ENCODE measurements around the gene PTTG2. TPM values are rescaled to one million over a fixed set of nuclear protein-coding genes. Genes with fewer than 3 reads are reported as not detected.
"Not testable (repeated sequence)": the region's sequence is repeated elsewhere in the genome, so short reads cannot be mapped to it uniquely, and the experiment has no call there.

Gene PTTG2
- total and polyA plus RNA-seq, 2 experiments from 2014 or later, result not detected

DNA sequence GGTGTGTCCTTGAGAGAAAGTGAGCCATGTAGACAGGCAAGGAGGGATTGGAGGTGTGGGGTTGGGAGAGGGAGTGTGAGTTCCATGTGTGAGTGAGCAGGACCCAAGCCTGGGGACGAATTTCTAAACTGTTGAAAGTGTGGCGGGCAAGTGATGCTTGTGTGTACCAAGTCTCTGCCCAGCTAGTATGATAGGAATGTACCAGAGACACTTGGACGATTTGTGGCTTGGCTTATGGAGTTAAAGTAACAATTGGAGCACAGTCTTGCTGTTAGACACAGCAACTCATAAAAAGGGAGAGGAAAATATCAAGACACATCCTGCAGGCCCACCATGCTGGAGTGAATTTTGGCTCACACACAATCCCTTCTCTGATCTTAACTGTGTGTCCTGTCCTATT lies 8.5 kb downstream of the PTTG2 start:
- H3K4me3 ChIP-seq, result no peak overlapping the region
- no peaks in the 10 kb centered on the region for H4K20me1 ChIP-seq (ENCODE audit: insufficient read depth, poor library complexity, severe bottlenecking)
- TF ChIP-seq EZH2phosphoT487 (IDR thresholded peaks at IDR 0.05; ENCODE audit: low read depth, severe bottlenecking, unreplicated experiment) (no peak), EZH2 (IDR thresholded peaks at IDR 0.05; ENCODE audit: borderline replicate concordance) (no peak)
- TF ChIP-seq, protein P1, sequence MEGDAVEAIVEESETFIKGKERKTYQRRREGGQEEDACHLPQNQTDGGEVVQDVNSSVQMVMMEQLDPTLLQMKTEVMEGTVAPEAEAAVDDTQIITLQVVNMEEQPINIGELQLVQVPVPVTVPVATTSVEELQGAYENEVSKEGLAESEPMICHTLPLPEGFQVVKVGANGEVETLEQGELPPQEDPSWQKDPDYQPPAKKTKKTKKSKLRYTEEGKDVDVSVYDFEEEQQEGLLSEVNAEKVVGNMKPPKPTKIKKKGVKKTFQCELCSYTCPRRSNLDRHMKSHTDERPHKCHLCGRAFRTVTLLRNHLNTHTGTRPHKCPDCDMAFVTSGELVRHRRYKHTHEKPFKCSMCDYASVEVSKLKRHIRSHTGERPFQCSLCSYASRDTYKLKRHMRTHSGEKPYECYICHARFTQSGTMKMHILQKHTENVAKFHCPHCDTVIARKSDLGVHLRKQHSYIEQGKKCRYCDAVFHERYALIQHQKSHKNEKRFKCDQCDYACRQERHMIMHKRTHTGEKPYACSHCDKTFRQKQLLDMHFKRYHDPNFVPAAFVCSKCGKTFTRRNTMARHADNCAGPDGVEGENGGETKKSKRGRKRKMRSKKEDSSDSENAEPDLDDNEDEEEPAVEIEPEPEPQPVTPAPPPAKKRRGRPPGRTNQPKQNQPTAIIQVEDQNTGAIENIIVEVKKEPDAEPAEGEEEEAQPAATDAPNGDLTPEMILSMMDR (IDR thresholded peaks at IDR 0.05; ENCODE audit: poor library complexity), result no peak
- no peaks in the 10 kb centered on the region for H3K79me2 ChIP-seq
- DNase-seq (ENCODE audit: low spot score), result no peak
- H3K27me3 ChIP-seq, result no peaks in the 10 kb centered on the region
- no peaks in the 10 kb centered on the region for H3K36me3 ChIP-seq (replicated peaks; ENCODE audit: insufficient read depth, low read depth)
- no peaks in the 10 kb centered on the region for H3K9me2 ChIP-seq (replicated peaks; ENCODE audit: insufficient read depth)
- H3K4me2 ChIP-seq, result peak overlapping the region; percentile 48
- peak overlapping the region; percentile 44 for H3K27ac ChIP-seq
- 81% methylated on average over 3 of the region's 3 CpGs for WGBS (ENCODE audit: low lambda C conversion rate, missing lambda C conversion rate)
- H2AFZ ChIP-seq, result no peak overlapping the region
- H3K9me3 ChIP-seq (ENCODE audit: low read depth), result no peaks in the 10 kb centered on the region
- peaks cover 15% of the 10 kb centered on the region for H3K4me1 ChIP-seq (ENCODE audit: insufficient read depth)

GRCh38 chr4:37970702-37971101 lies 10.5 kb downstream of the PTTG2 start:
- H3K36me3 ChIP-seq (replicated peaks; ENCODE audit: insufficient read depth, low read depth), result no peaks in the 10 kb centered on the region
- H3K27me3 ChIP-seq, result no peaks in the 10 kb centered on the region
- H3K4me2 ChIP-seq, result no peak overlapping the region
- H3K79me2 ChIP-seq, result no peaks in the 10 kb centered on the region
- peaks cover 15% of the 10 kb centered on the region for H3K4me1 ChIP-seq (ENCODE audit: insufficient read depth)
- H4K20me1 ChIP-seq (ENCODE audit: insufficient read depth, poor library complexity, severe bottlenecking), result no peaks in the 10 kb centered on the region
- no peak overlapping the region for H3K27ac ChIP-seq
- TF ChIP-seq EZH2 (IDR thresholded peaks at IDR 0.05; ENCODE audit: borderline replicate concordance) (no peak), EZH2phosphoT487 (IDR thresholded peaks at IDR 0.05; ENCODE audit: low read depth, severe bottlenecking, unreplicated experiment) (no peak)
- TF ChIP-seq, protein P1 (IDR thresholded peaks at IDR 0.05; ENCODE audit: poor library complexity), result peak; percentile 26
- no peaks in the 10 kb centered on the region for H3K9me2 ChIP-seq (replicated peaks; ENCODE audit: insufficient read depth)
- 100% methylated on average over 1 of the region's 1 CpG for WGBS (ENCODE audit: low lambda C conversion rate, missing lambda C conversion rate)
- no peak overlapping the region for H2AFZ ChIP-seq
- H3K9me3 ChIP-seq (ENCODE audit: low read depth), result no peaks in the 10 kb centered on the region
- no peak for DNase-seq (ENCODE audit: low spot score)
- no peak overlapping the region for H3K4me3 ChIP-seq

GRCh38 chr4:37971202-37971601 lies 11.0 kb downstream of the PTTG2 start:
- Histone ChIP-seq H3K4me1 (ENCODE audit: insufficient read depth) (peaks cover 15% of the 10 kb centered on the region), H3K9me2 (replicated peaks; ENCODE audit: insufficient read depth) (no peaks in the 10 kb centered on the region), H3K9me3 (ENCODE audit: low read depth) (no peaks in the 10 kb centered on the region), H4K20me1 (ENCODE audit: insufficient read depth, poor library complexity, severe bottlenecking) (no peaks in the 10 kb centered on the region), H3K36me3 (replicated peaks; ENCODE audit: insufficient read depth, low read depth) (no peaks in the 10 kb centered on the region), H3K79me2 (no peaks in the 10 kb centered on the region), H2AFZ (no peak overlapping the region), H3K27me3 (no peaks in the 10 kb centered on the region), H3K4me3 (no peak overlapping the region), H3K4me2 (no peak overlapping the region), H3K27ac (no peak overlapping the region)
- TF ChIP-seq, protein P1 (IDR thresholded peaks at IDR 0.05; ENCODE audit: poor library complexity), result no peak
- no peak for TF ChIP-seq EZH2 (IDR thresholded peaks at IDR 0.05; ENCODE audit: borderline replicate concordance)
- no peak for TF ChIP-seq EZH2phosphoT487 (IDR thresholded peaks at IDR 0.05; ENCODE audit: low read depth, severe bottlenecking, unreplicated experiment)
- no peak for DNase-seq (ENCODE audit: low spot score)
- 88% methylated on average over 4 of the region's 4 CpGs for WGBS (ENCODE audit: low lambda C conversion rate, missing lambda C conversion rate)

DNA sequence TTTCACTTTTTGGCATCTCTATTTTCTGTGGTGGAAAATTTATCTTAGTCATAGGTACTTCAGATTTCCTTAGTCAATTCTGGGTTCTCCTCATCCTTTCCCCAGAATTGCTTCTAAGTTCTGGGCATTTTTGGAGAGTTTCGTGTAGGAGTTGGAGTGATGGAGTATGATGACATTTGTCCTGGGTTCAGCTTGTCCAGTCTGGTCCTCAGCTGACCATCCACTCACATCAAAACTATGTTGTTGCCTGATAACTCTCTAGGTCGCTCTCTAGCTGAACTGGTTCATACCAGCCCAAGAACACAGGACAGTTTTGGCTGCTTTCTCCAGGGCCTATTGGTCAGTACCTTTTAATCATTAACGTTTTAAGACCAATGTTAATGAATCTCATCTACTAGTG lies 13.2 kb downstream of the PTTG2 start:
- 81% methylated on average over 3 of the region's 3 CpGs for WGBS (ENCODE audit: low lambda C conversion rate, missing lambda C conversion rate)
- H3K27ac ChIP-seq, result no peak overlapping the region
- H3K4me1 ChIP-seq (ENCODE audit: insufficient read depth), result peaks cover 5% of the 10 kb centered on the region
- H3K9me2 ChIP-seq (replicated peaks; ENCODE audit: insufficient read depth), result no peaks in the 10 kb centered on the region
- no peak overlapping the region for H2AFZ ChIP-seq
- no peak overlapping the region for H3K4me3 ChIP-seq
- no peaks in the 10 kb centered on the region for H3K27me3 ChIP-seq
- no peaks in the 10 kb centered on the region for H4K20me1 ChIP-seq (ENCODE audit: insufficient read depth, poor library complexity, severe bottlenecking)
- peaks cover under 1% of the 10 kb centered on the region for H3K79me2 ChIP-seq
- no peaks in the 10 kb centered on the region for H3K9me3 ChIP-seq (ENCODE audit: low read depth)
- no peak overlapping the region for H3K4me2 ChIP-seq
- DNase-seq (ENCODE audit: low spot score), result no peak
- H3K36me3 ChIP-seq (replicated peaks; ENCODE audit: insufficient read depth, low read depth), result no peaks in the 10 kb centered on the region
- TF ChIP-seq, protein P1 (IDR thresholded peaks at IDR 0.05; ENCODE audit: poor library complexity), result no peak
- TF ChIP-seq EZH2 (IDR thresholded peaks at IDR 0.05; ENCODE audit: borderline replicate concordance) (no peak), EZH2phosphoT487 (IDR thresholded peaks at IDR 0.05; ENCODE audit: low read depth, severe bottlenecking, unreplicated experiment) (no peak)

DNA sequence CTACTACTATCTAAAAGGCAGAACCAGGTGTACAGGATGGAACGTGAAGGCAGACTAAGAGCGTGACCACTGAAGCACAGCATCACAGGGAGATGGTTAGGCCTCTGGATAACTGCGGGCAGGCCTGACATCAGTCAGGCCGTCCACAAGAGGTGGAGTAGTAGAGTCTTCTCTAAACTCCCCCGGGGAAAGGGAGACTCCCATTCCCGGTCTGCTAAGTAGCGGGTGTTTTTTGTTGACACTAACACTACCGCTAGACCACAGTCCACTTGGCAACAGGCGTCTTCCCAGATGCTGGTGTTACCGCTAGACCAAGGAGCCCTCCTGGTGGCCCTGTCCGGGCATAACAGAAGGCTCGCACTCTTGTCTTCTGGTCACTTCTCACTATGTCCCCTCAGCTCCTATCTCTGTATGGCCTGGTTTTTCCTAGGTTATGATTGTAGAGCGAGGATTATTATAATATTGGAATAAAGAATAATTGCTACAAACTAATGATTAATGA lies 15.2 kb downstream of the PTTG2 start:
- not testable (repeated sequence) for H3K9me3 ChIP-seq (ENCODE audit: low read depth); DNase-seq (ENCODE audit: low spot score); H3K27me3 ChIP-seq; H3K4me3 ChIP-seq; H3K36me3 ChIP-seq (replicated peaks; ENCODE audit: insufficient read depth, low read depth); H4K20me1 ChIP-seq (ENCODE audit: insufficient read depth, poor library complexity, severe bottlenecking); H3K4me2 ChIP-seq; H3K9me2 ChIP-seq (replicated peaks; ENCODE audit: insufficient read depth); H3K27ac ChIP-seq; H2AFZ ChIP-seq; H3K4me1 ChIP-seq (ENCODE audit: insufficient read depth)
- H3K79me2 ChIP-seq, result peaks cover 19% of the 10 kb centered on the region
- 92% methylated on average over 13 of the region's 13 CpGs for WGBS (ENCODE audit: low lambda C conversion rate, missing lambda C conversion rate)
